Dermis blood vessel endothelial cell (primary cell): ENCODE results near the gene ANAPC4. TPM values are rescaled to one million over a fixed set of nuclear protein-coding genes. Genes with fewer than 3 reads are reported as not detected.
"Not testable (repeated sequence)": the region's sequence is repeated elsewhere in the genome, so short reads cannot be mapped to it uniquely, and the experiment has no call there.

ENCODE experiments used
- DNase-seq: peaks from one replicate; pipeline ENCODE4 v3.0.0; 2010
- total RNA-seq: library from RNA; depleted of rRNA; stranded (reverse); fragments of >200 nt; gene quantifications from 2 replicates; pipeline ENCODE4 v1.2.3, GENCODE V29; 2014

ANAPC4 gene
- 22.1 and 31.9 TPM in 2 replicates for total RNA-seq

- peak; percentile 90 for DNase-seq
Measured at GRCh38 chr4:25376754-25377571, at the start of gene ANAPC4. ANAPC4 (plus strand) TSS chr4:25377263; CDS start chr4:25377428, 165 bp downstream.

GRCh38 chr4:25328463-25328862, 48.6 kb upstream of the ANAPC4 start:
- not testable (repeated sequence) for DNase-seq

GRCh38 chr4:25330335-25330734, 46.7 kb upstream of the ANAPC4 start:
- DNase-seq: no peak

- DNase-seq: no peak
Measured at GRCh38 chr4:25330905-25331808, 45.9 kb upstream of the ANAPC4 start.

- DNase-seq: no peak
Measured at GRCh38 chr4:25343671-25344070, 33.4 kb upstream of the ANAPC4 start.

- DNase-seq: no peak
Measured at GRCh38 chr4:25345744-25346143, 31.3 kb upstream of the ANAPC4 start.

- no peak for DNase-seq
Measured at GRCh38 chr4:25346913-25347312, 30.1 kb upstream of the ANAPC4 start.

- no peak for DNase-seq
Measured at GRCh38 chr4:25347473-25347872, 29.6 kb upstream of the ANAPC4 start.

GRCh38 chr4:25347971-25348370, 29.1 kb upstream of the ANAPC4 start:
- DNase-seq: no peak

- peak; percentile 20 for DNase-seq
Measured at GRCh38 chr4:25350561-25350960, 26.5 kb upstream of the ANAPC4 start.

- DNase-seq: peak; percentile 64
Measured at GRCh38 chr4:25351777-25352416, 25.2 kb upstream of the ANAPC4 start.

- no peak for DNase-seq
Measured at GRCh38 chr4:25356068-25356467, 21.0 kb upstream of the ANAPC4 start.

- no peak for DNase-seq
Measured at GRCh38 chr4:25358515-25359275, 18.4 kb upstream of the ANAPC4 start.

GRCh38 chr4:25361253-25361652, 15.8 kb upstream of the ANAPC4 start:
- DNase-seq: no peak

- peak; percentile 77 for DNase-seq
Measured at GRCh38 chr4:25367004-25367621, 9.9 kb upstream of the ANAPC4 start.

GRCh38 chr4:25367877-25368276, 9.2 kb upstream of the ANAPC4 start:
- no peak for DNase-seq

- DNase-seq: no peak
Measured at GRCh38 chr4:25368315-25368714, 8.7 kb upstream of the ANAPC4 start.

GRCh38 chr4:25370242-25370641, 6.8 kb upstream of the ANAPC4 start:
- no peak for DNase-seq

GRCh38 chr4:25372549-25372948, 4.5 kb upstream of the ANAPC4 start:
- DNase-seq: not testable (repeated sequence)

GRCh38 chr4:25377572-25378436, 741 bp downstream of the ANAPC4 start:
- DNase-seq: peak; percentile 12

- no peak for DNase-seq
Measured at GRCh38 chr4:25378437-25378743, 1.3 kb downstream of the ANAPC4 start.
